NCI-H446 treated with DMSO at 0.1 percent for 48 hours (cell line): ENCODE results near the gene IL22.
A peak's percentile ranks its signal among the peaks of the same experiment; 100 is the strongest.

Experiments
- DNase-seq: peaks from one replicate; lab custom pipeline; 2025; lab: John Stamatoyannopoulos, UW

The IL22 gene

GRCh38 chr12:68253504-68253903 is at the start of gene IL22:
IL22 (minus strand) TSS chr12:68253604; CDS start chr12:68253448, 156 bp downstream.
- no peak for DNase-seq

- DNase-seq = no peak
Measured at GRCh38 chr12:68297929-68298328, 44.5 kb upstream of the IL22 start.

GRCh38 chr12:68294251-68294650 is 40.8 kb upstream of the IL22 start:
- no peak for DNase-seq

- no peak for DNase-seq
Measured at GRCh38 chr12:68293347-68293746, 39.9 kb upstream of the IL22 start.

GRCh38 chr12:68292151-68292943 is 38.9 kb upstream of the IL22 start:
- no peak for DNase-seq

GRCh38 chr12:68291396-68292036 is 38.1 kb upstream of the IL22 start:
- no peak for DNase-seq

- DNase-seq = no peak
Measured at GRCh38 chr12:68290126-68290525, 36.7 kb upstream of the IL22 start.

GRCh38 chr12:68287106-68287505 is 33.7 kb upstream of the IL22 start:
- DNase-seq = no peak

- DNase-seq = no peak
Measured at GRCh38 chr12:68286396-68286795, 33.0 kb upstream of the IL22 start.

GRCh38 chr12:68285541-68285940 is 32.1 kb upstream of the IL22 start:
- DNase-seq = no peak

GRCh38 chr12:68281322-68282077 is 28.1 kb upstream of the IL22 start:
- no peak for DNase-seq

GRCh38 chr12:68280240-68280639 is 26.8 kb upstream of the IL22 start:
- DNase-seq = no peak

- no peak for DNase-seq
Measured at GRCh38 chr12:68279227-68280054, 26.0 kb upstream of the IL22 start.

GRCh38 chr12:68276402-68276930 is 23.1 kb upstream of the IL22 start:
- DNase-seq = no peak

- no peak for DNase-seq
Measured at GRCh38 chr12:68272732-68273131, 19.3 kb upstream of the IL22 start.

- DNase-seq = no peak
Measured at GRCh38 chr12:68271346-68271745, 17.9 kb upstream of the IL22 start.

GRCh38 chr12:68270358-68270757 is 17.0 kb upstream of the IL22 start:
- DNase-seq = no peak

GRCh38 chr12:68269779-68270178 is 16.4 kb upstream of the IL22 start:
- DNase-seq = no peak

- peak; percentile 13 for DNase-seq
Measured at GRCh38 chr12:68268967-68269366, 15.6 kb upstream of the IL22 start.

- DNase-seq = no peak
Measured at GRCh38 chr12:68267892-68268396, 14.5 kb upstream of the IL22 start.

- DNase-seq = no peak
Measured at GRCh38 chr12:68264857-68265256, 11.5 kb upstream of the IL22 start.
